Keratinocyte (primary cell): ENCODE measurements around the gene KLHL2.

Experiments used
- CTCF ChIP-seq, 3 experiments: IDR thresholded peaks in 1 of 3; conservative IDR thresholded peaks in 1 of 3; optimal IDR thresholded peaks in 1 of 3; 2 replicates in 2 of 3; 3 replicates in 1 of 3; pipeline versions ENCODE3 to v1.5.1; 2011; ENCODE audit warnings: low read length in 3 of 3, mild to moderate bottlenecking in 3 of 3, moderate library complexity in 2 of 3, control low read depth in 1 of 3, inconsistent platforms in 1 of 3; ENCODE audit not compliant: insufficient read depth in 2 of 3; ENCODE audit errors: extremely low read depth in 1 of 3
- EZH2 ChIP-seq: IDR thresholded peaks from one replicate; pipeline ENCODE4 v1.6.1; 2012; ENCODE audit warnings: inconsistent platforms, mild to moderate bottlenecking, low read length, moderate library complexity

DNA sequence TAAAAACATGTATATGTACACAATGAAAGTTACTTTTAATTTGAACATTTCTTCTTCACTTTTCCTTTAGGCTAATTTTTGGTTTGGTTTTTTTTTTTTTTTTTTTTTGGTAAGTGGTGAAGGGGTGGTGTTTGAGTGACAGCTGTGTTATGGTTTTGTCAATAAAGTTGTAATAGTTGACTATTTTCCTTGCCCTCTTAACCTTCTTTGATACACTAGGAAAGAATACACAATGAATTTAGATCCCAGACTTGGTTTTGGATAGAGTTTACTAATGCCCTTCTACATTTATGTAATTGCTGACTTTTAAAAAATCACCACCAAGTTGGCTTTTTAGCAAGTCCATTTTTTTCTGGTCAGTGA lies 82.0 kb downstream of the KLHL2 start:
- no peak for TF ChIP-seq CTCF (optimal IDR thresholded peaks at IDR 0.05 in 1 of 3, IDR thresholded peaks at IDR 0.05 in 1 of 3, conservative IDR thresholded peaks at IDR 0.05 in 1 of 3; ENCODE audit: extremely low read depth in 1 of 3, insufficient read depth in 2 of 3, low read length in 3 of 3)
- no peak for TF ChIP-seq EZH2
